H9 (cell line): ENCODE measurements around the gene GPR180. TPM values are rescaled to one million over a fixed set of nuclear protein-coding genes. Genes with fewer than 3 reads are reported as not detected.

Source experiments
- DNase-seq: peaks from one replicate; pipeline ENCODE4 v3.0.0-alpha.2; 2017
- H2AFZ ChIP-seq: one replicate; pipeline ENCODE4 v1.6.1; 2013; ENCODE audit warnings: mild to moderate bottlenecking, low read length, control low read depth, moderate library complexity
- H2AK5ac ChIP-seq: 2 replicates; pipeline ENCODE4 v1.6.1; 2013; ENCODE audit warnings: low read length, control low read depth, mixed read lengths; ENCODE audit not compliant: insufficient read length
- H2BK120ac ChIP-seq: one replicate; pipeline ENCODE4 v1.6.1; 2013; ENCODE audit warnings: low read depth, mild to moderate bottlenecking, low read length, control low read depth, inconsistent platforms; ENCODE audit not compliant: poor library complexity, severe bottlenecking
- H2BK12ac ChIP-seq: 2 replicates; pipeline ENCODE4 v1.6.1; 2013; ENCODE audit warnings: low read length, control low read depth, mixed read lengths, low read depth; ENCODE audit not compliant: insufficient read length
- H2BK15ac ChIP-seq: 2 replicates; pipeline ENCODE4 v1.6.1; 2013; ENCODE audit warnings: low read depth, low read length, control low read depth
- H2BK20ac ChIP-seq: one replicate; pipeline ENCODE4 v1.6.1; 2013; ENCODE audit warnings: low read depth, mild to moderate bottlenecking, low read length, control low read depth, inconsistent platforms; ENCODE audit not compliant: poor library complexity, severe bottlenecking
- H2BK5ac ChIP-seq: 2 replicates; pipeline ENCODE4 v1.6.1; 2013; ENCODE audit warnings: low read length, control low read depth, mixed read lengths; ENCODE audit not compliant: insufficient read length
- H3K14ac ChIP-seq: 2 replicates; pipeline ENCODE4 v1.6.1; 2013; ENCODE audit warnings: low read length, control low read depth; ENCODE audit not compliant: insufficient read depth
- H3K18ac ChIP-seq: 2 replicates; pipeline ENCODE4 v1.6.1; 2013; ENCODE audit warnings: low read depth, mild to moderate bottlenecking, mixed read lengths, low read length, control low read depth; ENCODE audit not compliant: insufficient read length
- H3K23ac ChIP-seq: 2 replicates; pipeline ENCODE4 v1.6.1; 2013; ENCODE audit warnings: low read length, control low read depth, mixed read lengths, low read depth; ENCODE audit not compliant: insufficient read length
- H3K23me2 ChIP-seq: 2 replicates; pipeline ENCODE4 v1.6.1; 2013; ENCODE audit warnings: low read depth, mild to moderate bottlenecking, mixed read lengths, low read length, control low read depth; ENCODE audit not compliant: insufficient read length, poor library complexity, severe bottlenecking
- H3K27ac ChIP-seq: 2 replicates; pipeline ENCODE4 v1.5.1; 2013; ENCODE audit warnings: low read length, control low read depth, mixed read lengths, low read depth; ENCODE audit not compliant: insufficient read length
- H3K27me3 ChIP-seq: 2 replicates; pipeline ENCODE4 v1.6.1; 2013; ENCODE audit warnings: low read length, control low read depth, inconsistent platforms; ENCODE audit not compliant: insufficient read depth
- H3K4ac ChIP-seq: 2 replicates; pipeline ENCODE4 v1.6.1; 2013; ENCODE audit warnings: low read depth, mild to moderate bottlenecking, control low read depth, inconsistent platforms, low read length, moderate library complexity
- H3K4me1 ChIP-seq: 2 replicates; pipeline ENCODE4 v1.6.1; 2013; ENCODE audit warnings: low read length, control low read depth, inconsistent platforms; ENCODE audit not compliant: insufficient read depth
- H3K4me2 ChIP-seq: 2 replicates; pipeline ENCODE4 v1.6.1; 2013; ENCODE audit warnings: low read length, control low read depth, mixed read lengths; ENCODE audit not compliant: insufficient read length, insufficient read depth
- H3K56ac ChIP-seq: 2 replicates; pipeline ENCODE4 v1.6.1; 2013; ENCODE audit warnings: low read depth, mild to moderate bottlenecking, mixed read lengths, low read length, control low read depth; ENCODE audit not compliant: insufficient read length
- H3K79me1 ChIP-seq: 2 replicates; pipeline ENCODE4 v1.6.1; 2013; ENCODE audit warnings: low read depth, mild to moderate bottlenecking, moderate library complexity, low read length, control low read depth, inconsistent platforms; ENCODE audit not compliant: insufficient read depth, poor library complexity, severe bottlenecking
- H3K79me2 ChIP-seq: 2 replicates; pipeline ENCODE4 v1.6.1; 2013; ENCODE audit warnings: low read length, control low read depth, inconsistent platforms; ENCODE audit not compliant: insufficient read depth
- H3K9ac ChIP-seq: 2 replicates; pipeline ENCODE4 v1.6.1; 2013; ENCODE audit warnings: low read length, control low read depth, mixed read lengths; ENCODE audit not compliant: insufficient read length; ENCODE audit errors: extremely low read depth
- H3K9me3 ChIP-seq: one replicate; pipeline ENCODE4 v1.6.1; 2013; ENCODE audit warnings: low read depth, low read length, inconsistent platforms; ENCODE audit not compliant: control insufficient read depth
- H3T11ph ChIP-seq: one replicate; pipeline ENCODE4 v1.6.1; 2013; ENCODE audit warnings: mild to moderate bottlenecking, low read length, control low read depth, inconsistent platforms
- H4K20me1 ChIP-seq: one replicate; pipeline ENCODE4 v1.6.1; 2013; ENCODE audit not compliant: control insufficient read depth, insufficient read length, insufficient read depth
- H4K5ac ChIP-seq: 2 replicates; pipeline ENCODE4 v1.6.1; 2013; ENCODE audit warnings: low read depth, mild to moderate bottlenecking, mixed read lengths, low read length, control low read depth; ENCODE audit not compliant: insufficient read length
- H4K8ac ChIP-seq: replicated peaks from 2 replicates; pipeline ENCODE4 v1.6.1; 2013; ENCODE audit warnings: low read length, control low read depth, mixed read lengths, low read depth; ENCODE audit not compliant: insufficient read length
- H4K91ac ChIP-seq: 2 replicates; pipeline ENCODE4 v1.6.1; 2013; ENCODE audit warnings: low read depth, mild to moderate bottlenecking, moderate library complexity, mixed read lengths, low read length, control low read depth; ENCODE audit not compliant: insufficient read length
- H3K27ac Mint-ChIP-seq, 3 experiments: 2 replicates in 2 of 3; 3 replicates in 1 of 3; pipeline ENCODE4 v1.8.0; 2020 to 2021; ENCODE audit warnings: mixed read lengths in 3 of 3, mild to moderate bottlenecking in 1 of 3, moderate library complexity in 1 of 3
- H3K27me3 Mint-ChIP-seq: 2 replicates; pipeline ENCODE4 v1.8.0; 2021; ENCODE audit warnings: low read depth, mild to moderate bottlenecking, moderate library complexity, mixed read lengths
- H3K36me3 Mint-ChIP-seq, 3 experiments: 2 replicates in 2 of 3; 3 replicates in 1 of 3; pipeline ENCODE4 v1.8.0; 2020 to 2021; ENCODE audit warnings: low read depth in 3 of 3, mixed read lengths in 3 of 3; ENCODE audit not compliant: insufficient read depth in 1 of 3
- H3K4me1 Mint-ChIP-seq, 2 experiments: 2 replicates each; pipeline ENCODE4 v1.8.0; 2020; ENCODE audit warnings: mixed read lengths in 2 of 2
- H3K4me3 Mint-ChIP-seq, 2 experiments: 2 replicates in 1 of 2; 3 replicates in 1 of 2; pipeline ENCODE4 v1.8.0; 2020 to 2021; ENCODE audit warnings: mild to moderate bottlenecking in 2 of 2, mixed read lengths in 2 of 2, moderate library complexity in 1 of 2
- H3K9me3 Mint-ChIP-seq, 2 experiments: 2 replicates in 1 of 2; 3 replicates in 1 of 2; pipeline ENCODE4 v1.8.0; 2020; ENCODE audit warnings: mild to moderate bottlenecking in 2 of 2, mixed read lengths in 2 of 2, moderate library complexity in 1 of 2
- WGBS: extraction: QIAGEN DNeasy Blood & Tissue Kit; methylation state at CpG from one replicate; pipeline ENCODE4 v1.1.7; 2013; ENCODE audit warnings: missing lambda C conversion rate, low lambda C conversion rate, mixed read lengths; ENCODE audit not compliant: insufficient read length; ENCODE audit errors: extremely low coverage; 5-methylcytosine and 5-hydroxymethylcytosine counted together
- total RNA-seq: library from RNA; stranded (reverse); gene quantifications from 2 replicates; pipeline ENCODE4 v1.2.1, GENCODE V29; 2021
- TF ChIP-seq, protein P1 (sequence below): fragments of 200-600 bp; sonication (generic); conservative IDR thresholded peaks from 3 replicates; pipeline ENCODE4 v1.8.0; 2021; ENCODE audit warnings: antibody characterized with exemption, mild to moderate bottlenecking

GPR180 gene
- total RNA-seq, 1 experiment from 2014 or later: 5.1 TPM

- Mint-ChIP-seq H3K27me3 (no peaks in the 10 kb centered on the region; the same call in 1 of the 2 replicates), H3K9me3 (no peaks in the 10 kb centered on the region), H3K27ac (no peak overlapping the region), H3K4me3 (no peak overlapping the region), H3K4me1 (no peaks in the 10 kb centered on the region), H3K36me3 (peaks cover 0 to 3% (median 0%) of the 10 kb centered on the region in 3 experiments; a peak in 1 of 7 replicates)
- Histone ChIP-seq H4K91ac (no peak overlapping the region), H3K9me3 (no peaks in the 10 kb centered on the region), H3K79me1 (no peaks in the 10 kb centered on the region), H4K8ac (no peak overlapping the region), H3K14ac (no peak overlapping the region), H3K4ac (no peak overlapping the region), H3K4me1 (no peaks in the 10 kb centered on the region), H3K56ac (no peak overlapping the region), H3K27ac (no peak overlapping the region), H2BK5ac (no peak overlapping the region), H3K27me3 (no peaks in the 10 kb centered on the region), H3K18ac (no peak overlapping the region), H3K79me2 (no peaks in the 10 kb centered on the region), H3K23me2 (no peaks in the 10 kb centered on the region), H4K20me1 (no peaks in the 10 kb centered on the region), H2BK15ac (no peak overlapping the region), H3K9ac (no peak overlapping the region), H3T11ph (no peak overlapping the region), H2BK12ac (no peak overlapping the region), H2BK20ac (no peak overlapping the region), H3K23ac (no peak overlapping the region), H2AK5ac (no peak overlapping the region), H2BK120ac (no peak overlapping the region), H4K5ac (no peak overlapping the region), H3K4me2 (no peak overlapping the region), H2AFZ (no peak overlapping the region)
- WGBS: no CpG with 5 or more reads among the region's 6 CpGs
- TF ChIP-seq, protein P1, sequence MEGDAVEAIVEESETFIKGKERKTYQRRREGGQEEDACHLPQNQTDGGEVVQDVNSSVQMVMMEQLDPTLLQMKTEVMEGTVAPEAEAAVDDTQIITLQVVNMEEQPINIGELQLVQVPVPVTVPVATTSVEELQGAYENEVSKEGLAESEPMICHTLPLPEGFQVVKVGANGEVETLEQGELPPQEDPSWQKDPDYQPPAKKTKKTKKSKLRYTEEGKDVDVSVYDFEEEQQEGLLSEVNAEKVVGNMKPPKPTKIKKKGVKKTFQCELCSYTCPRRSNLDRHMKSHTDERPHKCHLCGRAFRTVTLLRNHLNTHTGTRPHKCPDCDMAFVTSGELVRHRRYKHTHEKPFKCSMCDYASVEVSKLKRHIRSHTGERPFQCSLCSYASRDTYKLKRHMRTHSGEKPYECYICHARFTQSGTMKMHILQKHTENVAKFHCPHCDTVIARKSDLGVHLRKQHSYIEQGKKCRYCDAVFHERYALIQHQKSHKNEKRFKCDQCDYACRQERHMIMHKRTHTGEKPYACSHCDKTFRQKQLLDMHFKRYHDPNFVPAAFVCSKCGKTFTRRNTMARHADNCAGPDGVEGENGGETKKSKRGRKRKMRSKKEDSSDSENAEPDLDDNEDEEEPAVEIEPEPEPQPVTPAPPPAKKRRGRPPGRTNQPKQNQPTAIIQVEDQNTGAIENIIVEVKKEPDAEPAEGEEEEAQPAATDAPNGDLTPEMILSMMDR: no peak
- no peak for DNase-seq
Observed at GRCh38 chr13:94559222-94559795, 42.3 kb upstream of the GPR180 start.
